Jurkat, Clone E6-1 (cell line): ENCODE measurements around the gene OLFM3. TPM values are rescaled to one million over a fixed set of nuclear protein-coding genes. Genes with fewer than 3 reads are reported as not detected.

Experiments
- DNase-seq: peaks from one replicate; pipeline ENCODE4 v3.0.0-alpha.2; 2011; ENCODE audit warnings: low read depth, low spot score
- H3K4me3 ChIP-seq: 2 replicates; pipeline ENCODE4 v1.5.1; 2011; ENCODE audit warnings: mild to moderate bottlenecking, low read length, control low read depth, moderate library complexity
- polyA plus RNA-seq: library from polyadenylated mRNA; unstranded; fragments of >200 nt; gene quantifications from one replicate; pipeline ENCODE4 v1.2.1, GENCODE V29; 2012; ENCODE audit warnings: missing spikeins; ENCODE audit not compliant: insufficient read length, insufficient read depth

The OLFM3 gene
- polyA plus RNA-seq, result not detected

GRCh38 chr1:101996825-101997465 lies at the start of gene OLFM3:
Gene OLFM3, minus strand, starts transcription at chr1:101996926.
- DNase-seq, result peak; percentile 1
- no peak within 1 kb of the TSS for H3K4me3 ChIP-seq

- no peak for DNase-seq
- no peak overlapping the region for H3K4me3 ChIP-seq
These were observed 49.0 kb upstream of the OLFM3 start for GRCh38 chr1:102045752-102046151.

DNA sequence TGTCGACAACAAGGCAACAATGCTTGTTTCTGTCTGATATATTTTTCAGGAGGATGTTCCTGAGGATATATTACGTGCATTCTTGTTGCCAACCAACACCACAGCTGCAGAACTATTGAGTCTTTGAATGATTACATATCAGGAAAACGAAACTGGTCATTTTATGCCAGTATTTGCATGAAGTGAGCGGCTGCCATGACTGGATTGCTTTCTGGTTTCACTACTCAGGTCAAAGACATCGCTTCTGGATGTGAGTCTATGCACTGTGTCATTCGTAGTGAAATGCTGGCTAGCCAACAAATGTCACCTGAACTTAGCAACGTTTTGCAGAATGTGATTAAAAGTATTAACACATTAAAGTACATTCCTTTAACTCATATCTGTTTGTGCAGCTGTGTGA lies 35.8 kb upstream of the OLFM3 start:
- no peak overlapping the region for H3K4me3 ChIP-seq
- DNase-seq, result no peak

DNA sequence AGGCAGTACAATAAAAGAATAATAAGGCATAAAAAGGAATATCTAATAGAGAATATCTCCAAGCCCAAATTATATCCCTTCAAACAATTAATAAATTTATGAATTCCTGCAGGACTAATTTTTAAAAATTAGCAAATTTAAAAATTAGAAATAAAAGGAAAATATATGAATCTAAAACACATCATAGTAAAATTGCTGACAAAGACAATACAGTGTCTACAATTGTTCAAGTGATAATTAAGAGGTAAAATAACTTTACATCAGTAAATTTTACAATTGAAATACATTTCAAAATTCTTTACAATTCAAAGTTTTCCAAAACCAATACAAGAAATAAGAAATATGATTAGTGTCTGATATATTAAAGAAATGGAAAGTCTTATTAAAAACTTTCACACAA lies 22.8 kb upstream of the OLFM3 start:
- DNase-seq, result no peak
- H3K4me3 ChIP-seq, result no peak overlapping the region

GRCh38 chr1:102015728-102016127 lies 19.0 kb upstream of the OLFM3 start:
- H3K4me3 ChIP-seq, result no peak overlapping the region
- no peak for DNase-seq

DNA sequence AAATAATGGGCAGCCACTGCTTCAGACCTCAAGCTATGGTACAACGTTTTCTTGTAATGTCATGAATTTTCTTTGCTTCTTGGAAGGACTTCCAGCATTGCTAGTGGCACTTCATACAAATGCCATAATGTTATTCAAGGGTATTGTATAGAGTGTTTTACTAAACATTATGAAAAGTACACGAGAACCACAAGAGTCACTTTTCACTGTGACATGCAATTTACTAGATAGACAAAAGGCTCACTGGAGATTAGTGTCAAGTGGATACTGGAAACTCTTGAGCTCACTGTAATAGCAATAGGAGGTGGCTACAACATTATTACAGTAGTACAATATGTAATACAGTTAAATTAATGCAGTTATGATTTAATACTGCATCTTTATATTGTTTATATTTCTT lies 5.3 kb upstream of the OLFM3 start:
- no peak for DNase-seq
- H3K4me3 ChIP-seq, result no peak overlapping the region

DNA sequence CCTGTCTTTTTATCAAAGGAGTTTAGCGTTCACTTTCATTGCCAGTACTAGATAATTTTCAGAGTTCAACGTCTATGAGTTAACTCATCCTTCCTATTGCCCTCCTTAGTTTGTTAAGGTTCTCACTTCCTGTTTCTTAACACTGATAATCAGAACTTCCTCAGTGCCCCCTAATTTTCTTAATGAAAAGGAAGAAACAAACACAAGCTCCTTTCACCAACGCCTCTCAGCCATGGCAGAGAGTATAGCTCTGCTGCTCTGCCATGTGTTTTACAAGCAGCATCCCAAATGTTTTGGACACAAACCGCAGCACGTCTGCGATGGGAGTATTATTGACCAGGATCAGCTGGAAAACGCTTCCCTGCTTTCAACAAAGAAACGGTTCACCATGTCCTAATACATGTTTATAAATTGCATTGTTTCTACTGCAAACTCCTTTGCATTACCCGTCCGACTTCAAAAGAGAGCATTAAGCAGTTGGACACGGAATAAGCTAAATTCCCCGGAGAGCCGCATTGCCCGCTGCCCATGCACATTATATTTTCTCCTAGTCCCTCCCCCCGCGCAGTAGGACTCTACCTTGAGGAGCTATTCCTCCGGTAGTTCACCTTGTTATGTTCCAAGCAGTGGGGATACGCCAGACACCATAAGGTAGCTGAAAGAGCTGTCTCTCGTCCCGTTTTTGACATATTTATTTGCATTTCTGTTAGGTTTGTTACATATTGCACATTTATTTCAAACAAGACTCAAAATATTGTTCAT lies 561 bp downstream of the OLFM3 start:
- no peak for DNase-seq
- no peak overlapping the region for H3K4me3 ChIP-seq

DNA sequence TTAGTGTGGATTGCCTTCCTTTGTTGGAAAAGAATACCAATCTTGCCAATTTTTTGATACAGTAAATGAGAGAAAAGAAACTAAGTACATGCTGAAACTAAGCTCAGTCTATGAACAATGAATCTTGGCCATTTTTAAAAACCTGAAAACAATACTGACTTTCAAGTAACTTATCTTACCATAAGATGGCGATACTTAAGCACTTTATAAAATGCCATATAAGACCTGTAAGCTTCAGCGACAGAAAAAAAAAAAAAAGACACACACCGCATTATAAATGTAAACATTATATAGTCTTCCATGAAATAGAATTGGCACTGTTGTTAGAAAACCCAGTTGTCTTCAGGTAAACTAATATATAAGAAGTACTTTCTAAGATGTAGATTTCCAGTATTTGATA lies 3.0 kb downstream of the OLFM3 start:
- DNase-seq, result peak; percentile 2
- no peak overlapping the region for H3K4me3 ChIP-seq

GRCh38 chr1:101992821-101993575 lies 3.7 kb downstream of the OLFM3 start:
- H3K4me3 ChIP-seq, result no peak overlapping the region
- no peak for DNase-seq

DNA sequence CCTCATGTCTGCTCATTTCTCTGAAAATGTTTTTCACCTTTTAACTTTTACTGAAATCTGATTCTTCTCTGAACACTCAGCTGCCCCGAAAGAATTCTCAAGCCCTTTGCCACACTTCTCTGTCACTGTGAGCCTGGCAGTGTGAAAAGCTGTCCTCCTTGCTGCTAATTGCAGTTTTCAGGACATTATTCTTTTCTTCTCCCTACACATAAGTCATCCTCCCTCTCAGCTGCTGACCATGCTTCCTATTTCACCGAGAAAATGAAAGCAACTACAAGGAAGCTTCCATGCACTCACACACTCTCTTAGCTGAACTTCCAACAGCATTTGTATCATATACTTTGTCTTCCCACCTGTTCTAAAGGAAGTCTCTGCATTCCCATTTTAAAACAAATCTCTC lies 15.8 kb downstream of the OLFM3 start:
- H3K4me3 ChIP-seq, result no peak overlapping the region
- no peak for DNase-seq

- DNase-seq, result no peak
These were observed 19.5 kb downstream of the OLFM3 start for GRCh38 chr1:101977266-101977665.

DNA sequence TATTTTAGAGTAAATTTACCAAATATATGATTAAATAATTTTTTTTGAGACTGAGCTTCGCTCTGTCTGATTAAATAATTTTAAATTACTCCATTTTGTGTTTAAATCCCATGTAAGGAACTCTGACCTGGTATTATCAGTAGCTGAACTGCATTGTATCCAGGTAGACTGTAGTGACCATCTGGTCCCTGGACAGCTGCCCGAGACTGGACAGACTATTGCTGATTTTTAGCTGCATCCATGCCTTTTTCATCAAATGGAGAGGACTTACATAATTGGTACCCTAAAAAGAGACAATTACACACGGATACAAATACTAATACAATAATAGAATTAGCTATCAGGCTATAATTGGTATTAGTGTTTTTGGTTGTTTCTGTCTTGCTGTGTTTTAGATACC lies 20.6 kb downstream of the OLFM3 start:
- DNase-seq, result no peak

More at GRCh38 chr1:101977266-101977665, 19.5 kb downstream of the OLFM3 start:
- H3K4me3 ChIP-seq, result no peak overlapping the region

GRCh38 chr1:101975371-101975770 lies 21.4 kb downstream of the OLFM3 start:
- no peak for DNase-seq
- H3K4me3 ChIP-seq, result no peak overlapping the region

More for the DNA sequence above, 20.6 kb downstream of the OLFM3 start:
- no peak overlapping the region for H3K4me3 ChIP-seq

GRCh38 chr1:101974599-101975274 lies 22.0 kb downstream of the OLFM3 start:
- DNase-seq, result no peak
- H3K4me3 ChIP-seq, result no peak overlapping the region

GRCh38 chr1:101971304-101971703 lies 25.4 kb downstream of the OLFM3 start:
- no peak for DNase-seq

GRCh38 chr1:101967871-101968270 lies 28.9 kb downstream of the OLFM3 start:
- DNase-seq, result no peak

More at GRCh38 chr1:101971304-101971703, 25.4 kb downstream of the OLFM3 start:
- H3K4me3 ChIP-seq, result no peak overlapping the region

DNA sequence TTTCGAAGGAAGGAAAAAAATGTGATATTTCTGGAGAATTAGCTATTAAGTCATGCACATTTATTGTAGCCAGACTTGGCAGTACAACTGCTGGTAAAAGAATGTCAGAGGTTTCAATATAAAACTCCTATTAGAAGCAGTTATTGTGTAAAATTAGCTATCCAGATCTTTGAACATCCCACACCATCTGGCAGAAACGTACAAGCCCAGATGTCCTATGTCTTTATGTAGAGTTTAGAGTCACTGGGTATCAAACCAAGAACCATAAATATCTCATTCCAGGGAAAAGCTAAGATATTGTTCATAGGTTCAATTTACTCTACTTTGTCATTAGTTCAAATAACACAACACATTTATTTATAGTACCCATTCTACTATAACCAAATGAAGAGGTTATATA lies 31.4 kb downstream of the OLFM3 start:
- no peak overlapping the region for H3K4me3 ChIP-seq
- DNase-seq, result no peak

More at GRCh38 chr1:101967871-101968270, 28.9 kb downstream of the OLFM3 start:
- H3K4me3 ChIP-seq, result no peak overlapping the region

DNA sequence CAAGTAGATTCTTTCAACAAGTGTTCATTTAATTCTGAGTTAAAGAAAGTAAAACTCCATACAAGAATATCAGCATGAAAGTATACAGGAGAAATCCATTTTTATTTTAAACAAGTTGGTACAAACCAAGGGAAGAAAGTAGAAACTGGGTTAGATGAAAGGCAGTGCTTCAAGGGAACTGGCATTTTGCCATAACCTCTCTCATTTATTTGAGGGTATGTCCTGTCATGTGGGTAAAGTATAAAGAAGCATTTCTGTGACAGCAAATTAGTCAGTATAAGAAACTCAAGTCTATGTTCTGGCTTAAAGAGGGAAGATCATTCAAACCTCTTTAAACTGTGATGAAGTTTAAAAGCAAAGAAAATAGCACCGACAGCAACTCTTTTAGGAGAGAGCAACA lies 32.0 kb downstream of the OLFM3 start:
- no peak overlapping the region for H3K4me3 ChIP-seq
- DNase-seq, result peak; percentile 80

- no peak overlapping the region for H3K4me3 ChIP-seq
- DNase-seq, result no peak
These were observed 36.6 kb downstream of the OLFM3 start for GRCh38 chr1:101960142-101960541.
